ENCODE measurements around the gene TEX28.

TEX28 gene

GRCh38 chrX:154317391-154317995 is 22.6 kb upstream of the TEX28 start:
- Histone ChIP-seq H3K36me3 (ENCODE audit: insufficient read depth, low read length) (no peaks in the 10 kb centered on the region), H3K9me3 (ENCODE audit: insufficient read depth, low read length, severe bottlenecking) (no peaks in the 10 kb centered on the region), H3K9ac (ENCODE audit: low read depth, low read length) (no peak overlapping the region), H3K79me2 (ENCODE audit: insufficient read depth, low read length) (no peaks in the 10 kb centered on the region), H2AFZ (ENCODE audit: low read depth, low read length) (no peak overlapping the region), H3K27me3 (ENCODE audit: insufficient read depth, low read length, poor library complexity) (no peaks in the 10 kb centered on the region), H3K27ac (ENCODE audit: low read length) (no peak overlapping the region), H3K4me2 (ENCODE audit: insufficient read depth, low read length) (no peak overlapping the region), H4K20me1 (ENCODE audit: insufficient read depth, low read length) (no peaks in the 10 kb centered on the region), H3K4me1 (ENCODE audit: insufficient read depth, low read length) (no peaks in the 10 kb centered on the region), H3K4me3 (ENCODE audit: low read depth in 1 of 2, low read length in 2 of 2) (no peak overlapping the region)
- TF ChIP-seq EZH2 (IDR thresholded peaks at IDR 0.05; ENCODE audit: borderline replicate concordance, low read depth, low read length, severe bottlenecking) (no peak), CTCF (IDR thresholded peaks at IDR 0.05; ENCODE audit: borderline replicate concordance, extremely low read depth, low read length, poor library complexity, severe bottlenecking) (peak; percentile 47)
- DNase-seq = peak; percentile 9
- ATAC-seq (ENCODE audit: insufficient read depth, low read depth) = peak; percentile 50; the same call in 2 of the 3 replicates

GRCh38 chrX:154315416-154315815 is 20.5 kb upstream of the TEX28 start:
- Histone ChIP-seq H3K27me3 (ENCODE audit: insufficient read depth, low read length, poor library complexity) (no peaks in the 10 kb centered on the region), H2AFZ (ENCODE audit: low read depth, low read length) (no peak overlapping the region), H3K4me2 (ENCODE audit: insufficient read depth, low read length) (no peak overlapping the region), H3K79me2 (ENCODE audit: insufficient read depth, low read length) (no peaks in the 10 kb centered on the region), H3K4me3 (ENCODE audit: low read depth in 1 of 2, low read length in 2 of 2) (no peak overlapping the region), H3K9ac (ENCODE audit: low read depth, low read length) (no peak overlapping the region), H3K9me3 (ENCODE audit: insufficient read depth, low read length, severe bottlenecking) (no peaks in the 10 kb centered on the region), H3K27ac (ENCODE audit: low read length) (no peak overlapping the region), H4K20me1 (ENCODE audit: insufficient read depth, low read length) (no peaks in the 10 kb centered on the region), H3K4me1 (ENCODE audit: insufficient read depth, low read length) (no peaks in the 10 kb centered on the region), H3K36me3 (ENCODE audit: insufficient read depth, low read length) (no peaks in the 10 kb centered on the region)
- ATAC-seq (ENCODE audit: insufficient read depth, low read depth) (no peak), DNase-seq (no peak)
- no peak for TF ChIP-seq CTCF (IDR thresholded peaks at IDR 0.05; ENCODE audit: borderline replicate concordance, extremely low read depth, low read length, poor library complexity, severe bottlenecking)
- TF ChIP-seq EZH2 (IDR thresholded peaks at IDR 0.05; ENCODE audit: borderline replicate concordance, low read depth, low read length, severe bottlenecking) = no peak

GRCh38 chrX:154313147-154313546 is 18.2 kb upstream of the TEX28 start:
- no peak overlapping the region for H2AFZ ChIP-seq (ENCODE audit: low read depth, low read length)
- ATAC-seq (ENCODE audit: insufficient read depth, low read depth) = no peak
- H3K9me3 ChIP-seq (ENCODE audit: insufficient read depth, low read length, severe bottlenecking) = no peaks in the 10 kb centered on the region
- H3K9ac ChIP-seq (ENCODE audit: low read depth, low read length) = no peak overlapping the region
- H3K27me3 ChIP-seq (ENCODE audit: insufficient read depth, low read length, poor library complexity) = no peaks in the 10 kb centered on the region
- H3K36me3 ChIP-seq (ENCODE audit: insufficient read depth, low read length) = no peaks in the 10 kb centered on the region
- no peak overlapping the region for H3K27ac ChIP-seq (ENCODE audit: low read length)
- no peaks in the 10 kb centered on the region for H4K20me1 ChIP-seq (ENCODE audit: insufficient read depth, low read length)
- no peak overlapping the region for H3K4me3 ChIP-seq (ENCODE audit: low read depth in 1 of 2, low read length in 2 of 2)
- no peak overlapping the region for H3K4me2 ChIP-seq (ENCODE audit: insufficient read depth, low read length)
- no peaks in the 10 kb centered on the region for H3K79me2 ChIP-seq (ENCODE audit: insufficient read depth, low read length)
- peaks cover 3% of the 10 kb centered on the region; the same call in 1 of the 2 replicates for H3K4me1 ChIP-seq (ENCODE audit: insufficient read depth, low read length)
- DNase-seq = no peak
- TF ChIP-seq EZH2 (IDR thresholded peaks at IDR 0.05; ENCODE audit: borderline replicate concordance, low read depth, low read length, severe bottlenecking) (no peak), CTCF (IDR thresholded peaks at IDR 0.05; ENCODE audit: borderline replicate concordance, extremely low read depth, low read length, poor library complexity, severe bottlenecking) (no peak)
